H1 (cell line): ENCODE measurements around the gene GNAO1. TPM values are rescaled to one million over a fixed set of nuclear protein-coding genes. Genes with fewer than 3 reads are reported as not detected.

Experiments used
- CTCF ChIA-PET: fragments of 300-600 bp; sonication (Branson Sonifier 250); formaldehyde crosslinking; loops from one replicate; lab custom pipeline; 2021; ENCODE audit not compliant: partially characterized antibody; lab: Charles Lee
- POLR2A ChIA-PET: fragments of 300-600 bp; sonication (Branson Sonifier 250); formaldehyde crosslinking; loops from one replicate; lab custom pipeline; 2021; ENCODE audit warnings: inconsistent platforms; ENCODE audit not compliant: partially characterized antibody; lab: Charles Lee
- DNase-seq, 2 experiments: peaks; one replicate each; pipeline versions ENCODE4 v3.0.0 to v3.0.0-alpha.2; 2010 to 2022; ENCODE audit warnings: low spot score in 2 of 2, low read depth in 1 of 2, mixed read lengths in 1 of 2
- FAIRE-seq: peaks from 2 replicates; lab custom pipeline; 2011; peaks lifted over from hg19 to GRCh38; lab: Jason Lieb, UNC
- H2AFZ ChIP-seq: 2 replicates; pipeline ENCODE4 v1.8.1; 2012; ENCODE audit warnings: low read length, inconsistent platforms
- H2AK5ac ChIP-seq: 2 replicates; pipeline ENCODE4 v1.6.1; 2013; ENCODE audit warnings: low read depth, low read length
- H2BK120ac ChIP-seq: replicated peaks from 2 replicates; pipeline ENCODE3; 2013; ENCODE audit warnings: low read depth, low read length, inconsistent platforms
- H2BK12ac ChIP-seq: 2 replicates; pipeline ENCODE4 v1.6.1; 2013; ENCODE audit warnings: low read depth, low read length
- H2BK15ac ChIP-seq: 2 replicates; pipeline ENCODE4 v1.6.1; 2013; ENCODE audit warnings: low read length
- H2BK20ac ChIP-seq: 2 replicates; pipeline ENCODE4 v1.6.1; 2013; ENCODE audit warnings: low read length
- H2BK5ac ChIP-seq: 2 replicates; pipeline ENCODE4 v1.6.1; 2013; ENCODE audit warnings: low read depth, low read length
- H3K14ac ChIP-seq: 2 replicates; pipeline ENCODE4 v1.6.1; 2013; ENCODE audit warnings: inconsistent platforms; ENCODE audit not compliant: insufficient read length
- H3K18ac ChIP-seq: 2 replicates; pipeline ENCODE4 v1.6.1; 2013; ENCODE audit warnings: low read length; ENCODE audit errors: extremely low read depth
- H3K23ac ChIP-seq: 2 replicates; pipeline ENCODE4 v1.6.1; 2013; ENCODE audit warnings: inconsistent platforms; ENCODE audit not compliant: insufficient read length
- H3K23me2 ChIP-seq: 2 replicates; pipeline ENCODE4 v1.6.1; 2013; ENCODE audit warnings: low read depth, low read length
- H3K27ac ChIP-seq: 2 replicates; pipeline ENCODE4 v1.6.1; 2011; ENCODE audit warnings: low read depth, low read length, inconsistent platforms
- H3K27me3 ChIP-seq, 4 experiments: replicated peaks in 1 of 4; 1 replicate in 1 of 4; 2 replicates in 3 of 4; pipeline versions ENCODE4 v1.6.1 to v1.8.1; 2011 to 2013; ENCODE audit warnings: low read length in 3 of 4, mild to moderate bottlenecking in 3 of 4, inconsistent platforms in 2 of 4, mixed read lengths in 2 of 4, moderate library complexity in 1 of 4; ENCODE audit not compliant: control insufficient read depth in 3 of 4, insufficient read depth in 3 of 4; ENCODE audit errors: extremely low read depth in 1 of 4
- H3K36me3 ChIP-seq, 4 experiments: 2 replicates each; pipeline versions ENCODE4 v1.6.1 to v1.8.1; 2011 to 2013; ENCODE audit warnings: mild to moderate bottlenecking in 4 of 4, low read length in 3 of 4, moderate library complexity in 2 of 4, control low read depth in 1 of 4, inconsistent platforms in 1 of 4; ENCODE audit not compliant: insufficient read depth in 4 of 4, control insufficient read depth in 2 of 4
- H3K4ac ChIP-seq: replicated peaks from 2 replicates; pipeline ENCODE3; 2013; ENCODE audit warnings: low read length, low read depth, mixed read lengths, inconsistent platforms; ENCODE audit not compliant: insufficient read length
- H3K4me1 ChIP-seq, 4 experiments: replicated peaks in 1 of 4; 1 replicate in 1 of 4; 2 replicates in 3 of 4; pipeline versions ENCODE4 v1.6.1 to v1.8.1; 2011 to 2013; ENCODE audit warnings: low read length in 3 of 4, inconsistent platforms in 2 of 4, mixed read lengths in 1 of 4; ENCODE audit not compliant: insufficient read depth in 4 of 4, control insufficient read depth in 3 of 4
- H3K4me2 ChIP-seq, 2 experiments: 2 replicates each; pipeline versions ENCODE4 v1.6.1 to v1.8.1; 2011 to 2013; ENCODE audit warnings: low read depth in 2 of 2, low read length in 2 of 2, control low read depth in 1 of 2, inconsistent platforms in 1 of 2, mild to moderate bottlenecking in 1 of 2; ENCODE audit not compliant: insufficient read depth in 1 of 2
- H3K4me3 ChIP-seq, 4 experiments: fragments of 200-600, 300-600 bp in 1 of 4; sonication (generic), shearing (Covaris generic), sonication (Bioruptor Twin) in 1 of 4; 2 replicates each; pipeline versions ENCODE4 v1.5.1 to v1.8.1; 2011 to 2016; ENCODE audit warnings: low read length in 4 of 4, low read depth in 3 of 4, control low read depth in 2 of 4, inconsistent platforms in 2 of 4, mild to moderate bottlenecking in 2 of 4, mixed read lengths in 1 of 4, moderate library complexity in 1 of 4; ENCODE audit not compliant: insufficient read depth in 2 of 4; ENCODE audit errors: extremely low read depth in 1 of 4
- H3K56ac ChIP-seq: replicated peaks from 2 replicates; pipeline ENCODE3; 2013; ENCODE audit warnings: low read depth, mild to moderate bottlenecking, mixed read lengths, low read length, inconsistent platforms; ENCODE audit not compliant: insufficient read length
- H3K79me1 ChIP-seq: 2 replicates; pipeline ENCODE4 v1.6.1; 2013; ENCODE audit warnings: low read depth, low read length, control low read depth
- H3K79me2 ChIP-seq, 2 experiments: 2 replicates each; pipeline versions ENCODE4 v1.6.1 to v1.8.1; 2012 to 2013; ENCODE audit warnings: low read length in 2 of 2, mild to moderate bottlenecking in 2 of 2, inconsistent platforms in 1 of 2; ENCODE audit not compliant: insufficient read depth in 2 of 2, control insufficient read depth in 1 of 2
- H3K9ac ChIP-seq, 4 experiments: replicated peaks in 1 of 4; 1 replicate in 1 of 4; 2 replicates in 3 of 4; pipeline versions ENCODE4 v1.6.1 to v1.8.1; 2011 to 2013; ENCODE audit warnings: low read depth in 3 of 4, low read length in 3 of 4, control low read depth in 2 of 4, mild to moderate bottlenecking in 2 of 4, moderate library complexity in 2 of 4, inconsistent platforms in 1 of 4; ENCODE audit errors: extremely low read depth in 1 of 4
- H3K9me3 ChIP-seq, 2 experiments: 2 replicates each; pipeline versions ENCODE4 v1.6.1 to v1.8.1; 2012 to 2013; ENCODE audit warnings: mild to moderate bottlenecking in 2 of 2, moderate library complexity in 2 of 2, control low read depth in 1 of 2, inconsistent platforms in 1 of 2, low read depth in 1 of 2, low read length in 1 of 2, mixed read lengths in 1 of 2; ENCODE audit not compliant: insufficient read depth in 2 of 2
- H4K20me1 ChIP-seq, 2 experiments: replicated peaks in 1 of 2; 2 replicates each; pipeline versions ENCODE3 to v1.8.1; 2011 to 2013; ENCODE audit warnings: inconsistent platforms in 2 of 2, low read length in 2 of 2, mild to moderate bottlenecking in 1 of 2; ENCODE audit not compliant: insufficient read depth in 2 of 2, control insufficient read depth in 1 of 2
- H4K5ac ChIP-seq: 2 replicates; pipeline ENCODE4 v1.6.1; 2013; ENCODE audit warnings: low read length, low read depth, mixed read lengths, inconsistent platforms; ENCODE audit not compliant: insufficient read length
- H4K8ac ChIP-seq: 2 replicates; pipeline ENCODE4 v1.8.0; 2013; ENCODE audit warnings: mild to moderate bottlenecking, moderate library complexity, low read length, inconsistent platforms; ENCODE audit not compliant: insufficient read depth; ENCODE audit errors: extremely low read depth
- H4K91ac ChIP-seq: replicated peaks from 2 replicates; pipeline ENCODE3; 2013; ENCODE audit warnings: low read length, mixed read lengths, inconsistent platforms; ENCODE audit not compliant: insufficient read length
- ASH2L ChIP-seq: fragments of 200-600, 300-600 bp; sonication (generic); IDR thresholded peaks from one replicate; pipeline ENCODE4 v1.7.1; 2017; ENCODE audit warnings: low read length
- CREB1 ChIP-seq: IDR thresholded peaks from 2 replicates; pipeline ENCODE4 v1.6.1; 2012; ENCODE audit warnings: inconsistent platforms
- GTF2F1 ChIP-seq: IDR thresholded peaks from 2 replicates; pipeline ENCODE4 v1.6.1; 2012; ENCODE audit warnings: low read depth, low read length, improper control_type of control experiment, borderline replicate concordance
- JUN ChIP-seq: IDR thresholded peaks from 2 replicates; pipeline ENCODE4 v1.6.1; 2011; ENCODE audit warnings: low read depth, mild to moderate bottlenecking, improper control_type of control experiment, low read length
- JUND ChIP-seq: IDR thresholded peaks from 2 replicates; pipeline ENCODE4 v1.6.1; 2011; ENCODE audit warnings: mild to moderate bottlenecking, improper control_type of control experiment, low read length
- NRF1 ChIP-seq: IDR thresholded peaks from 2 replicates; pipeline ENCODE4 v1.6.1; 2011; ENCODE audit warnings: mild to moderate bottlenecking, low read depth, low read length, improper control_type of control experiment
- WGBS, 2 experiments: shearing (Covaris generic) in 1 of 2; methylation state at CpG; one replicate each; pipeline versions ENCODE4 v1.1.6 to v1.1.7; 2013 to 2015; ENCODE audit warnings: low lambda C conversion rate in 2 of 2, mixed read lengths in 2 of 2, inconsistent platforms in 1 of 2, low coverage in 1 of 2, missing lambda C conversion rate in 1 of 2; ENCODE audit not compliant: insufficient replicate concordance in 2 of 2, insufficient coverage in 1 of 2, insufficient read length in 1 of 2; ENCODE audit errors: extremely low coverage in 1 of 2, missing lambda C conversion rate in 1 of 2; 5-methylcytosine and 5-hydroxymethylcytosine counted together
- polyA plus RNA-seq, 7 experiments: library from polyadenylated mRNA; depleted of rRNA in 3 of 7; stranded (reverse) in 5 of 7; unstranded in 2 of 7; fragments of >200 nt in 5 of 7; fragments of 200-250 nt in 2 of 7; gene quantifications; 1 replicate in 5 of 7; 2 replicates in 1 of 7; 4 replicates in 1 of 7; pipeline versions ENCODE4 v1.2.1 to v1.2.3, GENCODE V29; 2011 to 2013; ENCODE audit warnings: missing spikeins in 2 of 7, mixed read lengths in 2 of 7
- total RNA-seq: library from RNA; stranded (reverse); fragmentation: NEBNext Ultra II Directional; extraction: Animal tissue kit (Norgen Biotek cat#: 25700); gene quantifications from 2 replicates; pipeline ENCODE4 v1.2.1, GENCODE V29; 2021
- TF ChIP-seq, protein P1 (sequence below), 3 experiments: IDR thresholded peaks; 1 replicate in 2 of 3; 2 replicates in 1 of 3; pipeline versions ENCODE4 v1.5.1 to v1.6.1; 2011; ENCODE audit warnings: low read length in 3 of 3, mild to moderate bottlenecking in 3 of 3, inconsistent platforms in 2 of 3, low read depth in 1 of 3, moderate library complexity in 1 of 3; ENCODE audit not compliant: insufficient read depth in 1 of 3; ENCODE audit errors: control extremely low read depth in 1 of 3

The GNAO1 gene
- total and polyA plus RNA-seq, 2 of the 8 experiments (the other 6 are each of a cell fraction or from before 2014, with no cell fraction given) = 6.7 to 34.4 TPM

DNA sequence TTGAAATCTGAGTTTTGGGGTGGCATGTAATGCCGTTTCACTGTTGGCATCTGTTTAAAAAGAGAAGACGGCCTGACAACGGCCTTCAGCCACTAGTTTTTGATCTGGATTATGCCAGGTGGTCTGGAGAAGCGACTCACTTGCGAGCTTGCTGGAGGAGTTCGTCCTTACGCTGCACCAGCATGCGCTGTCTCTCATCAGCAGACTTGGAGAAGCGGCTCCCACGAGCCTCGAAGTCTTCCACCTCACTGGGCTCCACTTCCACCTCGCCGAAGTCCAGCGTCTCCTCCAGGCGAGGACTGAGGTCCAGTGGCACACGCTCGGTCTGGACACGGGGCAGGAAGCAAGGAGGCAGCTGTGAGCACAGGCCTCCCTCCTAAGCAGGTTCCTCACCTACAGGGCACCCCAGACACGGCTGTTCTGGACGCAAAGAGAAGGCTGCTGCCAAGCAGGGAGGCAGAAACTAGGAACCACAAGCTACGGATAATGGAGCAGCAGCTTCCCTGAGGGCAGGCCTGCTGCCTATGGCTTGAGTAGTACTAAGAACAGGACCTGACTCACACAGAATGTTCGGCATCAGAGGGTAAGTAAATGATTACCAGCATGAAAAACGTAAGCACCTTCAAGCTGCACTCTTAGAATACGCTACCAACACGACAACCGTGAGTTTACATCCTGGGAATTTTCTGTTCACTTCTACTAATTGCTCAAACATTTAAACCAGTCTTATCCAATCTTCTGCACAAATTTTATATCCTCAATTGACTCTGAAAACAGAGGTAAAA is 172.7 kb downstream of the GNAO1 start:
- Histone ChIP-seq H2BK20ac (no peak overlapping the region), H3K56ac (no peak overlapping the region), H3K23me2 (no peaks in the 10 kb centered on the region), H3K9me3 (no peaks in the 10 kb centered on the region), H3K27me3 (no peaks in the 10 kb centered on the region), H2AK5ac (no peak overlapping the region), H3K79me1 (no peaks in the 10 kb centered on the region), H3K23ac (no peak overlapping the region), H2BK120ac (no peak overlapping the region), H2BK12ac (no peak overlapping the region), H3K4ac (no peak overlapping the region), H3K4me3 (no peak overlapping the region), H2BK15ac (no peak overlapping the region), H3K4me2 (no peak overlapping the region), H4K8ac (no peak overlapping the region; the same call in 1 of the 2 replicates), H3K4me1 (no peaks in the 10 kb centered on the region), H3K18ac (no peak overlapping the region), H3K79me2 (no peaks in the 10 kb centered on the region), H4K91ac (no peak overlapping the region), H4K5ac (no peak overlapping the region), H4K20me1 (no peaks in the 10 kb centered on the region), H3K36me3 (peaks cover 0 to 3% (median 0%) of the 10 kb centered on the region in 4 experiments; a peak in 3 of 8 replicates), H3K14ac (no peak overlapping the region), H2BK5ac (no peak overlapping the region), H2AFZ (no peak overlapping the region), H3K9ac (no peak overlapping the region), H3K27ac (no peak overlapping the region)
- 89% methylated on average over 25 of the region's 26 CpGs; no CpG with 5 or more reads in 1 of the 2 experiments for WGBS, 2 experiments
- POLR2A ChIA-PET = no interaction called here
- CTCF ChIA-PET = interaction anchor here (1.0 to 2.0 kb wide), 2 partner anchors 8 to 322 kb away, joined by 4 to 7 read pairs; no protein-coding TSS in a partner anchor
- FAIRE-seq = no peak
- TF ChIP-seq JUN (no peak), ASH2L (no peak), GTF2F1 (no peak), CREB1 (no peak), JUND (no peak), NRF1 (no peak)
- TF ChIP-seq, protein P1, sequence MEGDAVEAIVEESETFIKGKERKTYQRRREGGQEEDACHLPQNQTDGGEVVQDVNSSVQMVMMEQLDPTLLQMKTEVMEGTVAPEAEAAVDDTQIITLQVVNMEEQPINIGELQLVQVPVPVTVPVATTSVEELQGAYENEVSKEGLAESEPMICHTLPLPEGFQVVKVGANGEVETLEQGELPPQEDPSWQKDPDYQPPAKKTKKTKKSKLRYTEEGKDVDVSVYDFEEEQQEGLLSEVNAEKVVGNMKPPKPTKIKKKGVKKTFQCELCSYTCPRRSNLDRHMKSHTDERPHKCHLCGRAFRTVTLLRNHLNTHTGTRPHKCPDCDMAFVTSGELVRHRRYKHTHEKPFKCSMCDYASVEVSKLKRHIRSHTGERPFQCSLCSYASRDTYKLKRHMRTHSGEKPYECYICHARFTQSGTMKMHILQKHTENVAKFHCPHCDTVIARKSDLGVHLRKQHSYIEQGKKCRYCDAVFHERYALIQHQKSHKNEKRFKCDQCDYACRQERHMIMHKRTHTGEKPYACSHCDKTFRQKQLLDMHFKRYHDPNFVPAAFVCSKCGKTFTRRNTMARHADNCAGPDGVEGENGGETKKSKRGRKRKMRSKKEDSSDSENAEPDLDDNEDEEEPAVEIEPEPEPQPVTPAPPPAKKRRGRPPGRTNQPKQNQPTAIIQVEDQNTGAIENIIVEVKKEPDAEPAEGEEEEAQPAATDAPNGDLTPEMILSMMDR (IDR thresholded peaks at IDR 0.05; ENCODE audit: control extremely low read depth in 1 of 3, insufficient read depth in 1 of 3, low read depth in 1 of 3, low read length in 3 of 3) = no peak
- no peak for DNase-seq
